H9 (cell line): ENCODE data around the gene USP35. TPM values are rescaled to one million over a fixed set of nuclear protein-coding genes. Genes with fewer than 3 reads are reported as not detected.

Experiments
- DNase-seq: peaks from one replicate; pipeline ENCODE4 v3.0.0-alpha.2; 2017
- H2AFZ ChIP-seq: one replicate; pipeline ENCODE4 v1.6.1; 2013; ENCODE audit warnings: mild to moderate bottlenecking, low read length, control low read depth, moderate library complexity
- H2AK5ac ChIP-seq: 2 replicates; pipeline ENCODE4 v1.6.1; 2013; ENCODE audit warnings: low read length, control low read depth, mixed read lengths; ENCODE audit not compliant: insufficient read length
- H2BK120ac ChIP-seq: one replicate; pipeline ENCODE4 v1.6.1; 2013; ENCODE audit warnings: low read depth, mild to moderate bottlenecking, low read length, control low read depth, inconsistent platforms; ENCODE audit not compliant: poor library complexity, severe bottlenecking
- H2BK12ac ChIP-seq: 2 replicates; pipeline ENCODE4 v1.6.1; 2013; ENCODE audit warnings: low read length, control low read depth, mixed read lengths, low read depth; ENCODE audit not compliant: insufficient read length
- H2BK15ac ChIP-seq: 2 replicates; pipeline ENCODE4 v1.6.1; 2013; ENCODE audit warnings: low read depth, low read length, control low read depth
- H2BK20ac ChIP-seq: one replicate; pipeline ENCODE4 v1.6.1; 2013; ENCODE audit warnings: low read depth, mild to moderate bottlenecking, low read length, control low read depth, inconsistent platforms; ENCODE audit not compliant: poor library complexity, severe bottlenecking
- H2BK5ac ChIP-seq: 2 replicates; pipeline ENCODE4 v1.6.1; 2013; ENCODE audit warnings: low read length, control low read depth, mixed read lengths; ENCODE audit not compliant: insufficient read length
- H3K14ac ChIP-seq: 2 replicates; pipeline ENCODE4 v1.6.1; 2013; ENCODE audit warnings: low read length, control low read depth; ENCODE audit not compliant: insufficient read depth
- H3K18ac ChIP-seq: 2 replicates; pipeline ENCODE4 v1.6.1; 2013; ENCODE audit warnings: low read depth, mild to moderate bottlenecking, mixed read lengths, low read length, control low read depth; ENCODE audit not compliant: insufficient read length
- H3K23ac ChIP-seq: 2 replicates; pipeline ENCODE4 v1.6.1; 2013; ENCODE audit warnings: low read length, control low read depth, mixed read lengths, low read depth; ENCODE audit not compliant: insufficient read length
- H3K23me2 ChIP-seq: 2 replicates; pipeline ENCODE4 v1.6.1; 2013; ENCODE audit warnings: low read depth, mild to moderate bottlenecking, mixed read lengths, low read length, control low read depth; ENCODE audit not compliant: insufficient read length, poor library complexity, severe bottlenecking
- H3K27ac ChIP-seq: 2 replicates; pipeline ENCODE4 v1.5.1; 2013; ENCODE audit warnings: low read length, control low read depth, mixed read lengths, low read depth; ENCODE audit not compliant: insufficient read length
- H3K27me3 ChIP-seq: 2 replicates; pipeline ENCODE4 v1.6.1; 2013; ENCODE audit warnings: low read length, control low read depth, inconsistent platforms; ENCODE audit not compliant: insufficient read depth
- H3K4ac ChIP-seq: 2 replicates; pipeline ENCODE4 v1.6.1; 2013; ENCODE audit warnings: low read depth, mild to moderate bottlenecking, control low read depth, inconsistent platforms, low read length, moderate library complexity
- H3K4me1 ChIP-seq: 2 replicates; pipeline ENCODE4 v1.6.1; 2013; ENCODE audit warnings: low read length, control low read depth, inconsistent platforms; ENCODE audit not compliant: insufficient read depth
- H3K4me2 ChIP-seq: 2 replicates; pipeline ENCODE4 v1.6.1; 2013; ENCODE audit warnings: low read length, control low read depth, mixed read lengths; ENCODE audit not compliant: insufficient read length, insufficient read depth
- H3K56ac ChIP-seq: 2 replicates; pipeline ENCODE4 v1.6.1; 2013; ENCODE audit warnings: low read depth, mild to moderate bottlenecking, mixed read lengths, low read length, control low read depth; ENCODE audit not compliant: insufficient read length
- H3K79me1 ChIP-seq: 2 replicates; pipeline ENCODE4 v1.6.1; 2013; ENCODE audit warnings: low read depth, mild to moderate bottlenecking, moderate library complexity, low read length, control low read depth, inconsistent platforms; ENCODE audit not compliant: insufficient read depth, poor library complexity, severe bottlenecking
- H3K79me2 ChIP-seq: 2 replicates; pipeline ENCODE4 v1.6.1; 2013; ENCODE audit warnings: low read length, control low read depth, inconsistent platforms; ENCODE audit not compliant: insufficient read depth
- H3K9ac ChIP-seq: 2 replicates; pipeline ENCODE4 v1.6.1; 2013; ENCODE audit warnings: low read length, control low read depth, mixed read lengths; ENCODE audit not compliant: insufficient read length; ENCODE audit errors: extremely low read depth
- H3K9me3 ChIP-seq: one replicate; pipeline ENCODE4 v1.6.1; 2013; ENCODE audit warnings: low read depth, low read length, inconsistent platforms; ENCODE audit not compliant: control insufficient read depth
- H3T11ph ChIP-seq: one replicate; pipeline ENCODE4 v1.6.1; 2013; ENCODE audit warnings: mild to moderate bottlenecking, low read length, control low read depth, inconsistent platforms
- H4K20me1 ChIP-seq: one replicate; pipeline ENCODE4 v1.6.1; 2013; ENCODE audit not compliant: control insufficient read depth, insufficient read length, insufficient read depth
- H4K5ac ChIP-seq: 2 replicates; pipeline ENCODE4 v1.6.1; 2013; ENCODE audit warnings: low read depth, mild to moderate bottlenecking, mixed read lengths, low read length, control low read depth; ENCODE audit not compliant: insufficient read length
- H4K8ac ChIP-seq: replicated peaks from 2 replicates; pipeline ENCODE4 v1.6.1; 2013; ENCODE audit warnings: low read length, control low read depth, mixed read lengths, low read depth; ENCODE audit not compliant: insufficient read length
- H4K91ac ChIP-seq: 2 replicates; pipeline ENCODE4 v1.6.1; 2013; ENCODE audit warnings: low read depth, mild to moderate bottlenecking, moderate library complexity, mixed read lengths, low read length, control low read depth; ENCODE audit not compliant: insufficient read length
- H3K27ac Mint-ChIP-seq, 3 experiments: 2 replicates in 2 of 3; 3 replicates in 1 of 3; pipeline ENCODE4 v1.8.0; 2020 to 2021; ENCODE audit warnings: mixed read lengths in 3 of 3, mild to moderate bottlenecking in 1 of 3, moderate library complexity in 1 of 3
- H3K27me3 Mint-ChIP-seq: 2 replicates; pipeline ENCODE4 v1.8.0; 2021; ENCODE audit warnings: low read depth, mild to moderate bottlenecking, moderate library complexity, mixed read lengths
- H3K36me3 Mint-ChIP-seq, 3 experiments: 2 replicates in 2 of 3; 3 replicates in 1 of 3; pipeline ENCODE4 v1.8.0; 2020 to 2021; ENCODE audit warnings: low read depth in 3 of 3, mixed read lengths in 3 of 3; ENCODE audit not compliant: insufficient read depth in 1 of 3
- H3K4me1 Mint-ChIP-seq, 2 experiments: 2 replicates each; pipeline ENCODE4 v1.8.0; 2020; ENCODE audit warnings: mixed read lengths in 2 of 2
- H3K4me3 Mint-ChIP-seq, 2 experiments: 2 replicates in 1 of 2; 3 replicates in 1 of 2; pipeline ENCODE4 v1.8.0; 2020 to 2021; ENCODE audit warnings: mild to moderate bottlenecking in 2 of 2, mixed read lengths in 2 of 2, moderate library complexity in 1 of 2
- H3K9me3 Mint-ChIP-seq, 2 experiments: 2 replicates in 1 of 2; 3 replicates in 1 of 2; pipeline ENCODE4 v1.8.0; 2020; ENCODE audit warnings: mild to moderate bottlenecking in 2 of 2, mixed read lengths in 2 of 2, moderate library complexity in 1 of 2
- CTCF ChIP-seq: fragments of 200-600 bp; sonication (generic); conservative IDR thresholded peaks from 3 replicates; pipeline ENCODE4 v1.8.0; 2021; ENCODE audit warnings: antibody characterized with exemption, mild to moderate bottlenecking
- WGBS: extraction: QIAGEN DNeasy Blood & Tissue Kit; methylation state at CpG from one replicate; pipeline ENCODE4 v1.1.7; 2013; ENCODE audit warnings: missing lambda C conversion rate, low lambda C conversion rate, mixed read lengths; ENCODE audit not compliant: insufficient read length; ENCODE audit errors: extremely low coverage; 5-methylcytosine and 5-hydroxymethylcytosine counted together
- total RNA-seq: library from RNA; stranded (reverse); gene quantifications from 2 replicates; pipeline ENCODE4 v1.2.1, GENCODE V29; 2021

USP35 gene
- total RNA-seq, 1 experiment from 2014 or later, result 6.8 TPM

DNA sequence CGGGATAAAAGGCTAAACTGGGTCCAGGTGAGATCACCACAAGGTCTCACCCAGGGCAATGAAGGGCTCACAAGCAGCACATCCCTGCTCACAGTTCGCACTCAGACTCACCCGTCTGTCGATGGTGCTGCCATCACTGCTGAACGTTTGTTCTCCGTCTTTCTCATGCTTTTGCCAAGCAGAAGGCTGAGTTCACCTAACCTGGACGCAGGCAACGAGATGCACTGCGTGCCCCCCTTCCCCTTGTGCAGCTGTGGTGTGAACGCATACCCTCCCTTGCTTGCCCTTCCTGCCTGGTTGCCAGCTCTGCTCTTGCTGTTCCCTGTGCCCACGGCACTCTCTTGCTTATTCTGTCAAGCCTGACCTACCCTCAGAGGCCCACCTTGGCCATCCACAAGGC lies 18.3 kb upstream of the USP35 start:
- H3K4me3 Mint-ChIP-seq, result no peak overlapping the region
- no peak for DNase-seq
- Histone ChIP-seq H2BK15ac (no peak overlapping the region), H2BK20ac (no peak overlapping the region), H4K91ac (no peak overlapping the region), H2BK120ac (no peak overlapping the region), H4K5ac (no peak overlapping the region), H3K4me1 (no peaks in the 10 kb centered on the region), H3K9ac (no peak overlapping the region), H3K79me2 (no peaks in the 10 kb centered on the region), H3K14ac (no peak overlapping the region; the same call in 1 of the 2 replicates), H3K23ac (no peak overlapping the region), H3K4ac (no peak overlapping the region), H3K9me3 (no peaks in the 10 kb centered on the region), H3K18ac (no peak overlapping the region), H3T11ph (no peak overlapping the region), H2AK5ac (no peak overlapping the region), H3K56ac (no peak overlapping the region), H2AFZ (no peak overlapping the region), H3K27me3 (no peaks in the 10 kb centered on the region), H2BK12ac (no peak overlapping the region), H2BK5ac (no peak overlapping the region), H3K79me1 (no peaks in the 10 kb centered on the region), H3K27ac (no peak overlapping the region), H4K8ac (no peak overlapping the region), H3K23me2 (no peaks in the 10 kb centered on the region), H3K4me2 (no peak overlapping the region), H4K20me1 (no peaks in the 10 kb centered on the region)
- peaks cover 4 to 10% (median 5%) of the 10 kb centered on the region in 3 experiments; a peak in 4 of 7 replicates for H3K36me3 Mint-ChIP-seq
- H3K27ac Mint-ChIP-seq, result peak overlapping the region in 2 of 3 experiments; percentile 17 to 35; a peak in 3 of 7 replicates
- no CpG with 5 or more reads among the region's 11 CpGs for WGBS
- no peaks in the 10 kb centered on the region for H3K27me3 Mint-ChIP-seq
- no peak for TF ChIP-seq CTCF
- H3K9me3 Mint-ChIP-seq, result no peaks in the 10 kb centered on the region
- peaks cover 0 to 6% of the 10 kb centered on the region in 2 experiments; a peak in 2 of 4 replicates for H3K4me1 Mint-ChIP-seq
